WTC11 (cell line): Measurements from ENCODE around the gene GNG13. TPM values are rescaled to one million over a fixed set of nuclear protein-coding genes. Genes with fewer than 3 reads are reported as not detected.

Experiments
- ATAC-seq: fragments of 200-7000 bp; cut with Tn5 transposase; 2 replicates; pipeline ENCODE4 v1.10.0; 2021; ENCODE audit warnings: mild to moderate bottlenecking, moderate library complexity
- CTCF ChIA-PET: fragments of 300-600 bp; sonication (Branson Sonifier 250); formaldehyde crosslinking; loops from one replicate; lab custom pipeline; 2021; ENCODE audit warnings: antibody characterized with exemption; lab: Charles Lee
- POLR2A ChIA-PET: fragments of 350-600 bp; sonication (Branson Sonifier 250); formaldehyde crosslinking; loops from one replicate; lab custom pipeline; 2021; ENCODE audit warnings: antibody characterized with exemption; lab: Charles Lee
- DNase-seq: peaks from one replicate; pipeline ENCODE4 v3.0.0; 2021; ENCODE audit warnings: low spot score
- H3K27ac Mint-ChIP-seq: 2 replicates; pipeline ENCODE4 v1.8.0; 2021; ENCODE audit warnings: mixed read lengths
- H3K27me3 Mint-ChIP-seq: 2 replicates; pipeline ENCODE4 v1.8.0; 2021; ENCODE audit warnings: low read depth, mild to moderate bottlenecking, moderate library complexity, mixed read lengths
- H3K36me3 Mint-ChIP-seq: 2 replicates; pipeline ENCODE4 v1.8.0; 2021; ENCODE audit warnings: mixed read lengths
- H3K4me1 Mint-ChIP-seq: 2 replicates; pipeline ENCODE4 v1.8.0; 2022; ENCODE audit warnings: mixed read lengths
- H3K4me3 Mint-ChIP-seq: 2 replicates; pipeline ENCODE4 v1.8.0; 2021; ENCODE audit warnings: mild to moderate bottlenecking, moderate library complexity, mixed read lengths
- H3K9me3 Mint-ChIP-seq: 2 replicates; pipeline ENCODE4 v1.8.0; 2021; ENCODE audit warnings: mixed read lengths
- CTCF ChIP-seq: fragments of 200-600 bp; IDR thresholded peaks from 2 replicates; pipeline ENCODE4 v1.8.0; 2022; ENCODE audit warnings: antibody characterized with exemption
- ELF4 ChIP-seq: sonication (generic); formaldehyde crosslinking; IDR thresholded peaks from 2 replicates; pipeline ENCODE4 v1.8.1; 2022; ENCODE audit warnings: low read depth, mild to moderate bottlenecking, moderate library complexity, missing genetic modification reagents
- ERG ChIP-seq: fragments of 250-450 bp; sonication (Bioruptor Pico); IDR thresholded peaks from 2 replicates; pipeline ENCODE4 v1.8.0; 2021; ENCODE audit warnings: mild to moderate bottlenecking
- ETV6 ChIP-seq: sonication (generic); formaldehyde crosslinking; IDR thresholded peaks from 2 replicates; pipeline ENCODE4 v1.8.1; 2022; ENCODE audit warnings: mild to moderate bottlenecking, missing genetic modification reagents
- NFATC4 ChIP-seq: fragments of 250-450 bp; sonication (Bioruptor Pico); IDR thresholded peaks from 2 replicates; pipeline ENCODE4 v1.9.0; 2021; ENCODE audit warnings: mild to moderate bottlenecking
- NFYB ChIP-seq: sonication (generic); formaldehyde crosslinking; conservative IDR thresholded peaks from 2 replicates; pipeline ENCODE4 v1.8.0; 2022; ENCODE audit warnings: low read depth, missing genetic modification reagents
- OVOL2 ChIP-seq: fragments of 250-450 bp; sonication (Bioruptor Pico); IDR thresholded peaks from 2 replicates; pipeline ENCODE4 v1.9.0; 2021; ENCODE audit warnings: mild to moderate bottlenecking, borderline replicate concordance
- PREB ChIP-seq: sonication (generic); formaldehyde crosslinking; IDR thresholded peaks from 2 replicates; pipeline ENCODE4 v1.8.1; 2022; ENCODE audit warnings: mild to moderate bottlenecking, missing genetic modification reagents, moderate library complexity, borderline replicate concordance
- PRRX2 ChIP-seq: fragments of 250-450 bp; sonication (Bioruptor Pico); IDR thresholded peaks from 2 replicates; pipeline ENCODE4 v1.8.0; 2021; ENCODE audit warnings: mild to moderate bottlenecking
- TEAD4 ChIP-seq: sonication (generic); formaldehyde crosslinking; IDR thresholded peaks from 2 replicates; pipeline ENCODE4 v1.8.0; 2022; ENCODE audit warnings: mild to moderate bottlenecking, missing genetic modification reagents
- USF2 ChIP-seq: sonication (generic); formaldehyde crosslinking; IDR thresholded peaks from 2 replicates; pipeline ENCODE4 v1.8.1; 2023; ENCODE audit warnings: mild to moderate bottlenecking, missing genetic modification reagents, moderate library complexity
- ZBTB43 ChIP-seq: sonication (generic); formaldehyde crosslinking; IDR thresholded peaks from 2 replicates; pipeline ENCODE4 v1.8.1; 2023; ENCODE audit warnings: mild to moderate bottlenecking, missing genetic modification reagents
- ZNF138 ChIP-seq: sonication (generic); formaldehyde crosslinking; conservative IDR thresholded peaks from 2 replicates; pipeline ENCODE4 v1.8.1; 2022; ENCODE audit warnings: mild to moderate bottlenecking, moderate library complexity, missing genetic modification reagents
- ZNF219 ChIP-seq: sonication (generic); formaldehyde crosslinking; IDR thresholded peaks from 2 replicates; pipeline ENCODE4 v1.8.0; 2023; ENCODE audit warnings: missing genetic modification reagents, mild to moderate bottlenecking, borderline replicate concordance
- ZNF263 ChIP-seq: sonication (generic); formaldehyde crosslinking; IDR thresholded peaks from 2 replicates; pipeline ENCODE4 v1.8.1; 2022; ENCODE audit warnings: low read depth, mild to moderate bottlenecking, moderate library complexity, missing genetic modification reagents
- ZNF396 ChIP-seq: fragments of 250-450 bp; sonication (Bioruptor Pico); IDR thresholded peaks from 2 replicates; pipeline ENCODE4 v1.8.0; 2021; ENCODE audit warnings: mild to moderate bottlenecking, moderate library complexity, borderline replicate concordance
- ZNF423 ChIP-seq: fragments of 250-450 bp; sonication (Bioruptor Pico); IDR thresholded peaks from 2 replicates; pipeline ENCODE4 v2.1.2; 2022; ENCODE audit warnings: mild to moderate bottlenecking, moderate library complexity
- total RNA-seq: library from RNA; stranded (reverse); gene quantifications from 3 replicates; pipeline ENCODE4 v1.2.3, GENCODE V29; 2021

Gene GNG13
- total RNA-seq, 1 experiment from 2014 or later = not detected

- TF ChIP-seq ETV6 (CRISPR knock-in tag) (no peak), ZNF396 (CRISPR knock-in tag) (no peak), OVOL2 (CRISPR knock-in tag) (no peak), NFYB (no peak)
These were observed 18.3 kb downstream of the GNG13 start (continued) for GRCh38 chr16:782258-782657.

GRCh38 chr16:781346-782010 lies 19.1 kb downstream of the GNG13 start:
- Mint-ChIP-seq H3K36me3 (no peaks in the 10 kb centered on the region), H3K9me3 (no peaks in the 10 kb centered on the region), H3K27ac (no peak overlapping the region), H3K4me1 (no peaks in the 10 kb centered on the region), H3K27me3 (no peaks in the 10 kb centered on the region), H3K4me3 (no peak overlapping the region)
- DNase-seq (no peak), ATAC-seq (no peak)
- TF ChIP-seq ZNF219 (CRISPR knock-in tag) (no peak), ZBTB43 (CRISPR knock-in tag) (no peak), USF2 (CRISPR knock-in tag) (no peak), ELF4 (CRISPR knock-in tag) (no peak), NFATC4 (CRISPR knock-in tag) (no peak), ERG (CRISPR knock-in tag) (no peak), ZNF263 (CRISPR knock-in tag) (no peak), PRRX2 (CRISPR knock-in tag) (no peak), ZNF423 (no peak), TEAD4 (no peak), PREB (no peak), ZNF138 (no peak)
- ChIA-PET POLR2A (no interaction called here), CTCF (interaction anchor here (1.0 to 1.2 kb wide), 2 partner anchors 42 to 60 kb away, joined by 3 read pairs; no protein-coding TSS in a partner anchor)

- no peak for DNase-seq
- no peaks in the 10 kb centered on the region for H3K27me3 Mint-ChIP-seq
- no peak overlapping the region for H3K27ac Mint-ChIP-seq
- CTCF ChIA-PET = interaction anchor here (0.6 kb wide), 1 partner anchor 1191 kb away, joined by 3 read pairs; no protein-coding TSS in a partner anchor
- H3K4me3 Mint-ChIP-seq = no peak overlapping the region
- TF ChIP-seq PREB (no peak), CTCF (no peak)
- TF ChIP-seq, all 79 proteins: peak for 0
- Mint-ChIP-seq H3K9me3 (no peaks in the 10 kb centered on the region), H3K36me3 (no peaks in the 10 kb centered on the region), H3K4me1 (no peaks in the 10 kb centered on the region)
- ATAC-seq = no peak
- POLR2A ChIA-PET = no interaction called here
These were observed 20.2 kb downstream of the GNG13 start for GRCh38 chr16:780296-780695.
